ENCODE results near the gene FSCN2.

FSCN2 gene

DNA sequence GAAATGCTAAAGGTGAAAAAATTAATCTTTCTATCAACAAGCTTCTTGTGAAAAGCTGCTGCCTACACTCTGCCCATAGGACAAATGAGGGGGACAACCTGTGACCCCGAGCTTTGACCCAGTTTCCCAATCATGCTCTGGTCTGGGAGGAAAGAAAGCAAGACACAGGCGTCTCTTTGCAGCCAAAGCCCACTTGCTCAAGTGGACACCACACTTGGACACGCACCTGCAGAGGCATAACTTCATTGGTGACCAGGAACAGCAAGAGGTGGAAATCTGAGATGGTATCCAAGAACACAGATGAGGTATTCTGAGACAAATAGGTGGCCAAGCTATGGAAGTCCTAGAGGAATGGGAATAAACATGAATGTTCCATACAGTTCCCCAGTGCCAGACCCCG is 39.0 kb downstream of the FSCN2 start:
- no peak for DNase-seq (ENCODE audit: low read depth)
- TF ChIP-seq, protein P1, sequence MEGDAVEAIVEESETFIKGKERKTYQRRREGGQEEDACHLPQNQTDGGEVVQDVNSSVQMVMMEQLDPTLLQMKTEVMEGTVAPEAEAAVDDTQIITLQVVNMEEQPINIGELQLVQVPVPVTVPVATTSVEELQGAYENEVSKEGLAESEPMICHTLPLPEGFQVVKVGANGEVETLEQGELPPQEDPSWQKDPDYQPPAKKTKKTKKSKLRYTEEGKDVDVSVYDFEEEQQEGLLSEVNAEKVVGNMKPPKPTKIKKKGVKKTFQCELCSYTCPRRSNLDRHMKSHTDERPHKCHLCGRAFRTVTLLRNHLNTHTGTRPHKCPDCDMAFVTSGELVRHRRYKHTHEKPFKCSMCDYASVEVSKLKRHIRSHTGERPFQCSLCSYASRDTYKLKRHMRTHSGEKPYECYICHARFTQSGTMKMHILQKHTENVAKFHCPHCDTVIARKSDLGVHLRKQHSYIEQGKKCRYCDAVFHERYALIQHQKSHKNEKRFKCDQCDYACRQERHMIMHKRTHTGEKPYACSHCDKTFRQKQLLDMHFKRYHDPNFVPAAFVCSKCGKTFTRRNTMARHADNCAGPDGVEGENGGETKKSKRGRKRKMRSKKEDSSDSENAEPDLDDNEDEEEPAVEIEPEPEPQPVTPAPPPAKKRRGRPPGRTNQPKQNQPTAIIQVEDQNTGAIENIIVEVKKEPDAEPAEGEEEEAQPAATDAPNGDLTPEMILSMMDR (IDR thresholded peaks at IDR 0.05; ENCODE audit: control insufficient read depth, insufficient read depth, low read depth, low read length, missing control alignments): no peak
- H3K4me3 ChIP-seq (ENCODE audit: control insufficient read depth, low read depth, low read length): no peak overlapping the region; the same call in 1 of the 2 replicates

DNA sequence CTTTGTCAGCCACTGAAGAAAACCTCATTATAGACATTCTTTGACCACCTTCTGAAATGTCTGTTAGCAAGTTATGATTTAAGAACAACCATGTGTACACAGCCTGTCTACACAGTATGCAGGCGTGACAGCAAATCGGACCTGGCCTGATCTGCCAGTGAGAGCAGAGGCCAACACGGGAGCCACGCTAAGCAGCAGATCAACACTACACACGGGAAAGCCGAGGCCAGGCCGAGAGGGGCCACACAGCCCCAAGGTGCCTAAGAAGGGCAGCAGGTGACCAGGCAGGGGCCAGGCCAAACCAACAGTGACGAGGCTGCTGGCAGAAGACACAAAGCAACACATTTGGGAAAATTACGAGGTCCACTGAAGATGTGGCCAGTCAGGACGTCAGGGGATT is 40.2 kb downstream of the FSCN2 start:
- no peak overlapping the region for H3K4me3 ChIP-seq (ENCODE audit: control insufficient read depth, low read depth, low read length)
- TF ChIP-seq, protein P1 (IDR thresholded peaks at IDR 0.05; ENCODE audit: control insufficient read depth, insufficient read depth, low read depth, low read length, missing control alignments): no peak
- DNase-seq (ENCODE audit: low read depth): no peak

DNA sequence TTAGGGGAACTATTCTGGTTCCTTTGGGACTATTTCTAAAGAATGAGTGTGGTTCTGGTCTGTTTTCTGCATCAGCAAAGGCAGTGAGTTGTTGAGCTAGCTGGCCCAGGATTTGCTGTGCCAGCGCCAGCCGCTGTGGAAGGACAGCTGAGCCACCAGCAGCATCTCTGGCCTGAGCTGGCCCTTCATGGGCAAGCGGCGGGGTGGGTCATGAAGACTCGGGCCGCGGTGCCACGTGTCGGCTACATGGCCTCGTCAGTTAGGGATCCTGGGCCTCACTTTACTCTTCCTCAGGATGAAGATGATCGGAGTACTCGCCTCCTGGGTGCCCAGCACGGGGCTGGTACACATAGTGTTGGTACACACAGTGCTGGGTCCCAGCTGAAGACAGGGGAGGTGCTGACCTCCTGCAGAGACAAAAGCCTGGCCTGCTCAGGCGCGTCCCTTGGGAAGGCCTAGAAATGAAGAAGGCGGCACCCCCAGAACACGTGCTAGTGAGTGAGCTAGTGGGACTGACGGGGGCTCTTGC is 41.9 kb downstream of the FSCN2 start:
- TF ChIP-seq, protein P1 (IDR thresholded peaks at IDR 0.05; ENCODE audit: control insufficient read depth, insufficient read depth, low read depth, low read length, missing control alignments): no peak
- no peak for DNase-seq (ENCODE audit: low read depth)
- no peak overlapping the region for H3K4me3 ChIP-seq (ENCODE audit: control insufficient read depth, low read depth, low read length)

DNA sequence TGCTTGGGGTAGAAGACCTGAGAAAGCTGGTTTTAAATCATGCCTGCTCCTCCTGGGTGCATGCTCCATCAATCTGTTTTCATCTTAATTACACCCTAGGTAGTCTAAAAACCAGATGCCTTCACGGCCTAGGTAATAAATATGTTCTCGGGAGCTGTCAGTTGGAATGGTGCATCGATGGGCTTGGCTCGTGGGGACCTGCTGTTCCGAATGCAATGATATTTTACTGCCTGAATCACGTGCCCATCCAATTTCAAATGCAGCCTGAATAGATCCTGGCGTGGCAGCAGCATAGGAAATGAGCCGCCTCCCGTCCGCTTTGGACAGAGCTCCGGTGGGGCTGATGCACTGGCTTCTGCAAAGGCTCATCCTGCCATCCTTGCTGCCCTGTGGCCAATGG is 42.8 kb downstream of the FSCN2 start:
- H3K4me3 ChIP-seq (ENCODE audit: control insufficient read depth, low read depth, low read length): no peak overlapping the region
- TF ChIP-seq, protein P1 (IDR thresholded peaks at IDR 0.05; ENCODE audit: control insufficient read depth, insufficient read depth, low read depth, low read length, missing control alignments): no peak
- DNase-seq (ENCODE audit: low read depth): no peak

DNA sequence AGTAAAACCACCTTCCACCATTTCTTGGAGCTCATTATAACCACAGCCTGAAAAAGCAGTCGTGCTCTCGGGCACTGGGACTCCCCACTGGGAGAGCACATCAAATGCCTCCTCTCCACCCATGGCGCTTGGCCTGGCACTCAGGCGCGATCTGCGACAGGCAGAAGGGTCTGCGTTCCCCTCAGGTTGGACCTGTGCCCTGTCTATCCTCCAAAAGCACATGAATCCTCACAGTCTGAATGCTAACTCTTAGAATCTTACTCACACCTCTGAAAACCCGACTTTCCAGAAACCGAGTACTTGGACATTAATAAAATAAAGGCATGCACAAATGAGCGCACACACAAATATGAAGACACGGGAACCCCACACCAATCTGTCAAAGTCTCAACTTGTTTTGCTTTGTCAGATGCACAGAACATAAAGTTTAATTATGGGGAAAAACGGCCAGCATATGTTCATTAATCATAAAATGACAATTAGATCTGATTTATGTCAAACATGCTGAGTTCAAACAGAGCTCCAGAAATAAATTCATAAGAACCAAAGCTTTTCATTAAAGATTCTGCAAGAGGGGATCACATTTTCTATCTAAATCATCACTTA is 44.5 kb downstream of the FSCN2 start:
- DNase-seq (ENCODE audit: low read depth): no peak
- TF ChIP-seq, protein P1 (IDR thresholded peaks at IDR 0.05; ENCODE audit: control insufficient read depth, insufficient read depth, low read depth, low read length, missing control alignments): no peak
- no peak overlapping the region for H3K4me3 ChIP-seq (ENCODE audit: control insufficient read depth, low read depth, low read length)

DNA sequence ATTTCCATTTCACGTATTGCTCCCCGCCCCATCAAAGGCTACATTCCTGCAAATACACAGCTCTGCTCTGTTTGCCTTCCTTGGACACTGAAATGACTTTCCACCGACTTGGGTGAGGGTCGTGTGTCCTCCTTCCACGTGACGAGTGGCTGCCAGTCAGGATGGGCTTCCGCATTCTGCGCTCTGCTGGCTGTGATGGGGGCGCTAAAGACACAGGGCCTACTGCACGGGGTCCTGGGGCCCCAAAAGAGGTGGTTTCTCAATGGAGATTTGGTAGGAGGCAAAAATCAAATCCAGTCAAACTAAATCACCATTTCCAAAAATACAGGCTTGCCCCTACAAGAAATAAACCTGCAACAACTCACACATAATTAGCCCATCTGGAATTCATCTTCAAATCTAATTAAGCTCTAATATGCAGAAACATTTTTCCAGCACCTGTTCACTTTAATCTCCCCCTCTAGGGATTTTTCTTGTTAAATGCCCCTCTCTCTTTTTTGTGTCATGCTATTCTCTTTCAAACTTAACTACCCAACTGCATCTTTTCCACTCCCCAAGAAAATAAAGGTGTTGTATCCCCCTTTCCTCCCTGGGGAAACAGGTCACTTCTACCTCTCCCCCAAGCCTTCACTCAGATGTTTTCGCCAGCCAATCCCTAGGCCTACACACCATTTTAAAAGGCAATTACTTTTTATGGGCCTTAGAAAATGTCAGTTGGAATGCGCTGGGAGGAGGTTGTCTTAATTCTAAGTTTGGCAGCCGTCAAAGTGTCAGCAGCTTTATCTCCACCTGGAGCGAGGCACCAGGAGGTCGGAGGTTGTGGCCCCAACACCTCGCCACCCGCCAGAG is 45.8 kb downstream of the FSCN2 start:
- TF ChIP-seq, protein P1 (IDR thresholded peaks at IDR 0.05; ENCODE audit: control insufficient read depth, insufficient read depth, low read depth, low read length, missing control alignments): no peak
- no peak overlapping the region for H3K4me3 ChIP-seq (ENCODE audit: control insufficient read depth, low read depth, low read length)
- DNase-seq (ENCODE audit: low read depth): no peak

Measured in AG09309 (cell line).